Posterior vena cava (tissue), 2 donors: ENCODE measurements around the gene SH3TC1. TPM values are rescaled to one million over a fixed set of nuclear protein-coding genes. Genes with fewer than 3 reads are reported as not detected.

ENCODE experiments used
- DNase-seq: peaks from one replicate; pipeline ENCODE4 v3.0.0-alpha.2; 2020; ENCODE audit warnings: low spot score
- intact Hi-C, 2 donors: fragments of 100-400 bp; cut with DNase I; formaldehyde crosslinking; loops; one replicate each; pipeline versions ENCODE4 v1.14.1 to v1.14.2; 2022 to 2023
- total RNA-seq, 2 donors: library from RNA; stranded (reverse); fragmentation: NEBNext Ultra II Directional; extraction: Animal tissue kit (Norgen Biotek cat#: 25700); gene quantifications; one replicate each; pipeline ENCODE4 v1.2.1, GENCODE V29; 2021
- donor health status: DM: yes; HTN: yes; CAD: no.
- donor health status: DM: yes; HTN: yes; CAD: no.

Gene SH3TC1
- total RNA-seq, 2 donors from 2014 or later = 36.6 to 45.1 TPM

GRCh38 chr4:8207314-8207713 lies 8.2 kb downstream of the SH3TC1 start:
- no peak for DNase-seq
- intact Hi-C loops = no loop called here

- no peak for DNase-seq
- intact Hi-C loops = no loop called here
Measured at GRCh38 chr4:8208565-8208964, 9.5 kb downstream of the SH3TC1 start.

- DNase-seq = no peak
- intact Hi-C loops = no loop called here
Measured at GRCh38 chr4:8209181-8209874, 10.2 kb downstream of the SH3TC1 start.

- no peak for DNase-seq
- intact Hi-C loops = no loop called here
Measured at GRCh38 chr4:8210010-8210409, 10.9 kb downstream of the SH3TC1 start.

GRCh38 chr4:8210616-8211015 lies 11.5 kb downstream of the SH3TC1 start:
- intact Hi-C loops = no loop called here
- no peak for DNase-seq

- no peak for DNase-seq
- intact Hi-C loops = no loop called here
Measured at GRCh38 chr4:8211251-8211650, 12.2 kb downstream of the SH3TC1 start.

- no peak for DNase-seq
- intact Hi-C loops = no loop called here
Measured at GRCh38 chr4:8211737-8212581, 12.9 kb downstream of the SH3TC1 start.

- intact Hi-C loops = no loop called here
Measured at GRCh38 chr4:8212622-8213021, 13.5 kb downstream of the SH3TC1 start.

GRCh38 chr4:8213121-8213520 lies 14.0 kb downstream of the SH3TC1 start:
- intact Hi-C loops = no loop called here
- no peak for DNase-seq

More at GRCh38 chr4:8212622-8213021, 13.5 kb downstream of the SH3TC1 start:
- no peak for DNase-seq

- intact Hi-C loops = no loop called here
- DNase-seq = no peak
Measured at GRCh38 chr4:8214136-8214535, 15.0 kb downstream of the SH3TC1 start.

- intact Hi-C loops = no loop called here
Measured at GRCh38 chr4:8215001-8215427, 15.9 kb downstream of the SH3TC1 start.

GRCh38 chr4:8215641-8216442 lies 16.8 kb downstream of the SH3TC1 start:
- DNase-seq = no peak

More at GRCh38 chr4:8215001-8215427, 15.9 kb downstream of the SH3TC1 start:
- DNase-seq = no peak

GRCh38 chr4:8216443-8217245 lies 17.6 kb downstream of the SH3TC1 start:
- no peak for DNase-seq
- intact Hi-C loops = no loop called here

More at GRCh38 chr4:8215641-8216442, 16.8 kb downstream of the SH3TC1 start:
- intact Hi-C loops = no loop called here

- intact Hi-C loops = no loop called here
Measured at GRCh38 chr4:8217246-8217511, 18.1 kb downstream of the SH3TC1 start.

GRCh38 chr4:8217871-8218270 lies 18.8 kb downstream of the SH3TC1 start:
- no peak for DNase-seq
- intact Hi-C loops = no loop called here

More at GRCh38 chr4:8217246-8217511, 18.1 kb downstream of the SH3TC1 start:
- no peak for DNase-seq

GRCh38 chr4:8218371-8219031 lies 19.4 kb downstream of the SH3TC1 start:
- intact Hi-C loops = no loop called here
- DNase-seq = no peak

GRCh38 chr4:8219236-8219635 lies 20.1 kb downstream of the SH3TC1 start:
- intact Hi-C loops = no loop called here
- no peak for DNase-seq

- intact Hi-C loops = no loop called here
- DNase-seq = no peak
Measured at GRCh38 chr4:8220661-8221450, 21.8 kb downstream of the SH3TC1 start.
